ENCODE measurements around the gene NUPR1.
A peak's percentile ranks its signal among the peaks of the same experiment; 100 is the strongest.
"Not testable (repeated sequence)": the region's sequence is repeated elsewhere in the genome, so short reads cannot be mapped to it uniquely, and the experiment has no call there.

The NUPR1 gene

DNA sequence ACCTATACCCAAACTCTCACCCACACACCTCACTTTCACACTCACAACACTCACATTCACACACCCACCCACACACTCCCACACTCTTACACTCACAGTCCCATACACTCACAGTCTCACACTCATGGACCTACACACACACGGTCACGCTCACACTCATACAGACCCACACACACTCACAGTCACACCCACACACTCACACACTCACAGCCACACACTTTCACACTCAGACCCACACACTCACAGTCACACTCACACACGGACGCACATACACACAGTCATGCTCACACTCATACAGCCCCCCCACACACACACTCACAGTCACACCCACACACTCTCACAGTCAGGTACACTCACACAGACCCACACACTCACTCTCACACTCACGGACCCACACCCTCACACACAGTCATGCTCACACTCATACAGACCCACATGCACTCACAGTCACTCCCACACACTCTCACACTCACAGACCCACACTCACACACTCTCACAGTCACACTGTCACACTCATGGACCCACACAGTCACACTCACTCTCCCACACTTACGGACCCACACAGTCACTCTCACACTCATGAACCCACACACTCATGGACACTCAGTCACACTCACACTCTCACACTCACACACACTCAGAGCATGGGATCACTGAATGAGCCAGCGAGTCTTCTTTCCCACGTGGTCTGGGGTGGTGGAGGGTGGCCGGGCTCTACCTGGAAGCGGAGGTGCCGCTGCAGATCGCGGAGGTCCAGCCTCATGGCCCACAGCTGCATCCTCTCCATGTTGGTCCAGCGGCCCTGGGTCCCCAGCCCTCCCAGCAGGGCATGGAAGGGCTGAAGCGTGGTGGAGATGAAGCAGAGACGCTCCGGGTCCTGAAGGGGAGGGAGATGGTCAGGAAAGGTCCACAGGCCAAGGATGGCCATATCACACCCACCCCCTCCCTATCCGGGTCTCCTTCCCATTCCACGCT lies 37.2 kb downstream of the NUPR1 start:
- DNase-seq (ENCODE audit: insufficient read length, low spot score) (no peak), FAIRE-seq (peak; percentile 88)
- no peak for TF ChIP-seq SPI1 (IDR thresholded peaks at IDR 0.05; ENCODE audit: low read depth, low read length)
- peak; percentile 13; the same call in 1 of the 2 replicates for TF ChIP-seq POU2F2 (IDR thresholded peaks at IDR 0.05; ENCODE audit: low read depth, low read length)

DNA sequence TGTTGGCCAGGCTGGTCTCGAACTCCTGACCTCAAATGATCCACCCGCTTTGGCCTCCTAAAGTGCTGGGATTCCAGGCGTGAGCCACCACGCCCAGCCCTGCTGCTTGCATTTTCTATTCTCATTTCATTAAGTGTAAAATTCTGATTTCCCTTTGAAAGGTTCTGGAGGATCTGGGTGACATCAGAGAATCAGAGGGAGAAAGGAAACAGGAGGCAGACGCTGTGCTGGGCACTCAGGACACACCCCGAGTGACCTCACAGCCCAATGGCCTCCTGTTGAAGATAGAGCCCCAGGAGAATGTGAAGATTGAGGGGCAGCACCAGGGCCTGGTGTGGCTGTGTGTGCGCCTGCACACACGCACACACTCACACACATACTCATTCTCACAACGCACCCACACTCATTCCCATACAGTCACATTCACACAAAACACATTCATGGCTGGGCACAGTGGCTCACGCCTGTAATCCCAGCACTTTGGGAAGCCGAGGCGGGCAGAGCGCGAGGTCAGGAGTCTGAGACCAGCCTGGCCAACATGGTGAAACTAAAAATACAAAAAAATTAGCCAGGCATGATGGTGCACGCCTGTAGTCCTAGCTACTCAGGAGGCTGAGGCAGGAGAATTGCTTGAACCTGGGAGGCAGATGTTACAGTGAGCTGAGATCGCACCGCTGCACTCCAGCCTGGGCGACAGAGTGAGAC lies 38.1 kb downstream of the NUPR1 start:
- peak; percentile 80 for FAIRE-seq
- not testable (repeated sequence) for DNase-seq (ENCODE audit: insufficient read length, low spot score)

DNA sequence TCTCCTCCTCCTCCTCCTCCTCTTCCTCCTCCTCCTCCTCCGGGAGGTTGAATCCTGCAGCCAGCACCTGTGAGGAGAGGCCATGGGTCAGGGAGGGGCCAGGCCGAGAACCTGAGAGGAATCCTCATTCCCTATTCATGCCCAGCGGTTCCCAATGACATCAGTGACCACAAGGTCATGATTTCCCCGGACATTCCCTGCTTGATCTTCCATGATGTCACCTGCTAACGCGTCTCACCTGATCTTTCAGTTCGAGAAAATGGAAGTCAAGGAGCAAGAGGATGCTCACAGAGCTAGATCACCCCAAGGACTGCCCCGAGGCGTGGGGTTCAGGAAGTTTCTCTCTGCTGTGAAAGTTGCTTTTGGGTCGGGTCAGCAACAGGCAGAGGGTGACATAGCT lies 38.9 kb downstream of the NUPR1 start:
- TF ChIP-seq PAX5 (IDR thresholded peaks at IDR 0.05; ENCODE audit: insufficient read depth, low read length, severe bottlenecking) (no peak), POLR2AphosphoS5 (IDR thresholded peaks at IDR 0.05; ENCODE audit: low read depth, low read length) (no peak), SPI1 (IDR thresholded peaks at IDR 0.05; ENCODE audit: low read depth, low read length) (no peak), TAF1 (IDR thresholded peaks at IDR 0.05; ENCODE audit: low read depth, low read length) (no peak), POU2F2 (IDR thresholded peaks at IDR 0.05; ENCODE audit: low read depth, low read length) (no peak), POLR2A (IDR thresholded peaks at IDR 0.05; ENCODE audit: low read depth, low read length) (no peak)
- DNase-seq (ENCODE audit: insufficient read length, low spot score) (no peak), FAIRE-seq (peak; percentile 20)

DNA sequence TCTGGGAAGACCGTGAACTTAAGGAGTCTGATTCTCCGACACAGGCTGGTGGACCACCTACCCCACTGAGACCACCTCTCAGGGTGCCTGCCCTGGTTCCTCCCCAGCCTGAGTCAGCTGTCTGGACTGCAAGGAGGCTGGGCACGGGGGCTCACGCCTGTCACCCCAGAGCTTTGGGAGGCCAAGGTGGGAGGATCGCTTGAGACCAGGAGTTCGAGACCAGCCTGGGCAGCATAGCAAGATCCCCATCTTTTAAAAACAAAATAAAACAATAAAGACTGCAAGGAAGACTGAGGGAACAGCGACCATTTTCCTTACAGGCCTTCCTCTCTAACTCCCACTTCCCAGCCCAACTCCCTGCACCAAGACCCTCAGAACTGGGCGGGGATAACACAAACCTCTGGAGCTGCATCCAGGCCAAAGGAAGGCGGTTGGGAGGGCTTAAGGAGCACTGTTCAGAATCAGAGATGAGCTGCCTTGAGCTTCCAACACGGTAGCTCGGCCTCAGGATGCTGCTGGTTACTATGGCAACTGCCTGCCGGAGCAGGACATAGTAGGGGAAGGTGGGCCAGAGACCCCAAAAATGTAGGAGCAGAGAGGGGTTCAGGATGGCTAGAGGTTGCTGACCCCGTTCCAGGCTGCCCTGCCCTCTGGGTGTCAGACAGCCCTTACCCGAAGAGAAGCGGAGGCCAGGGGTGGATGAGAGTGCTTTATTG lies 40.0 kb downstream of the NUPR1 start:
- FAIRE-seq (no peak), DNase-seq (ENCODE audit: insufficient read length, low spot score) (no peak)
- TF ChIP-seq PAX5 (IDR thresholded peaks at IDR 0.05; ENCODE audit: insufficient read depth, low read length, severe bottlenecking) (no peak), TAF1 (IDR thresholded peaks at IDR 0.05; ENCODE audit: low read depth, low read length) (no peak)

DNA sequence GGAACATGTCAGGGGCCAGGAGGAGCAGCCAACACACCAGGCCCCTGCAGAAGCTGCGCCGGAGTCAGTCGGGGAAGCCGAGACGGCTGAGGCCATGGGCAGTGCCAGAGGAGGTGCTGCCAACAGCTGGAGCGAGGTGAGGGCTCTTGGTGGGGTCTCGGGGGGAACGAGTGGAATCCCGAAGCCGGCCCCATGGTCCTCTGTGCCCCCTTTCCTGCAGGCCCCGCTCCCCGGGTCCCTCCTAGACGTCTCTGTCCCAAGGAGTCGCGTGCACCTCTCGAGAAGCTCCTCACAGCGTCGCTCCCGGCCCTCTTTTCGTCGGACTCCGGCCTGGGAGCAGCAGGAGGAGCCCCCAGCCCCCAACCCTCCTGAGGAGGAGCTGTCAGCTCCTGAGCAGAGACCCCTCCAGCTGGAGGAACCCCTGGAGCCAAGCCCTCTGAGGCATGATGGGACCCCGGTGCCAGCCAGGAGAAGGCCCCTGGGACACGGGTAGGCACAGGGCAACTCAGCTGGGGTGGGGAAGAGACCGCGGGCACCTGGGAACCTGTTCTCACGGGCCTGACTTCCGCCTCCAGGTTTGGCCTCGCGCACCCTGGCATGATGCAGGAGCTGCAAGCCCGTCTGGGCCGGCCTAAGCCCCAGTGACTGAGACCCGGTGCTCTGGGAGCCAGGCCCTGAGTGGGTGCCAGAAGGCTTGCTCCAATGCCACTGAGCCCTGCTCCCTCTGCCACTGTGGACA lies 40.7 kb downstream of the NUPR1 start:
- TF ChIP-seq POLR2AphosphoS5 (IDR thresholded peaks at IDR 0.05; ENCODE audit: low read depth, low read length) (no peak), PAX5 (IDR thresholded peaks at IDR 0.05; ENCODE audit: insufficient read depth, low read length, severe bottlenecking) (no peak), POLR2A (IDR thresholded peaks at IDR 0.05; ENCODE audit: low read depth, low read length) (no peak), TAF1 (IDR thresholded peaks at IDR 0.05; ENCODE audit: low read depth, low read length) (no peak), POU2F2 (IDR thresholded peaks at IDR 0.05; ENCODE audit: low read depth, low read length) (no peak), SPI1 (IDR thresholded peaks at IDR 0.05; ENCODE audit: low read depth, low read length) (no peak)
- FAIRE-seq (no peak), DNase-seq (ENCODE audit: insufficient read length, low spot score) (no peak)

DNA sequence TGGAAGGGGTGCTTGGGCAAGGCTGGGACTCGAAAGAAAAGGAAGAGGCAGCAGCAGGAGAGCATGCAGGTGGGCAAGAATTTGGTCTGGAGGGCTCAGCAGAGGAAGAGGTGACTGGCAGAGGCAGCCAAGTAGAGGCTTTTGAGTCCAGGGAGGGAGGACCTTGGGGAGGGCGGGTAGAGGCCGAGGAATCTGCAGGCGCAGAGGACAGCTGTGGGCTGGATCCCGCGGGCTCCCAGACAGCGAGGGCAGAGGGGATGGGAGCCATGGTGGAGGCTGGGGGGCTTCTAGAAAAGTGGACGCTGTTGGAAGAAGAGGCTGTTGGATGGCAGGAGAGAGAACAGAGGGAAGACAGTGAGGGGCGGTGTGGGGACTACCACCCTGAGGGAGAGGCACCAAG lies 41.4 kb downstream of the NUPR1 start:
- no peak for TF ChIP-seq PAX5 (IDR thresholded peaks at IDR 0.05; ENCODE audit: insufficient read depth, low read length, severe bottlenecking)
- no peak for TF ChIP-seq SPI1 (IDR thresholded peaks at IDR 0.05; ENCODE audit: low read depth, low read length)
- no peak for TF ChIP-seq POLR2A (IDR thresholded peaks at IDR 0.05; ENCODE audit: low read depth, low read length)
- no peak for TF ChIP-seq POLR2AphosphoS5 (IDR thresholded peaks at IDR 0.05; ENCODE audit: low read depth, low read length)
- FAIRE-seq (no peak), DNase-seq (ENCODE audit: insufficient read length, low spot score) (no peak)

DNA sequence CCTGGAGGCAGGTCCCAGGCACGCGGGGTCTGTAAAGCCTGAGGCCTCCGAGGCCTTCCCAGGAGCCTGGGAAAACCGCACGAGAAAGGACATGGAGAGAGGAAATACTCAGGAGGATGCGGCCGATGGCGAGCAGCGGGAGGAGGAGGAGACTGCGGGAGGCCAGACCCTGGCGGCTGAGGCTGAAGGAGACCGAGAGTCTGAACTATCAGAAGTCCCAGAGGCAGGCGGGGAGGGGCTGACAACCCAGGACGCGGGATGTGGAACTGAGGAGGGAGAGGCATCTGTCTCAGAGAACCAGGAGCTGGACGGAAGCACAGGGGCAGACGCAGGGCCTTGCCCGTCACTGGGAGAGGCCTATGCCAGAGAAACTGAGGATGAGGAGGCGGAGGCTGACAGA lies 41.9 kb downstream of the NUPR1 start:
- DNase-seq (ENCODE audit: insufficient read length, low spot score): no peak
- TF ChIP-seq SPI1 (IDR thresholded peaks at IDR 0.05; ENCODE audit: low read depth, low read length) (no peak), PAX5 (IDR thresholded peaks at IDR 0.05; ENCODE audit: insufficient read depth, low read length, severe bottlenecking) (no peak), POLR2AphosphoS5 (IDR thresholded peaks at IDR 0.05; ENCODE audit: low read depth, low read length) (no peak), POLR2A (IDR thresholded peaks at IDR 0.05; ENCODE audit: low read depth, low read length) (no peak), TAF1 (IDR thresholded peaks at IDR 0.05; ENCODE audit: low read depth, low read length) (no peak), POU2F2 (IDR thresholded peaks at IDR 0.05; ENCODE audit: low read depth, low read length) (no peak)
- FAIRE-seq: no peak

DNA sequence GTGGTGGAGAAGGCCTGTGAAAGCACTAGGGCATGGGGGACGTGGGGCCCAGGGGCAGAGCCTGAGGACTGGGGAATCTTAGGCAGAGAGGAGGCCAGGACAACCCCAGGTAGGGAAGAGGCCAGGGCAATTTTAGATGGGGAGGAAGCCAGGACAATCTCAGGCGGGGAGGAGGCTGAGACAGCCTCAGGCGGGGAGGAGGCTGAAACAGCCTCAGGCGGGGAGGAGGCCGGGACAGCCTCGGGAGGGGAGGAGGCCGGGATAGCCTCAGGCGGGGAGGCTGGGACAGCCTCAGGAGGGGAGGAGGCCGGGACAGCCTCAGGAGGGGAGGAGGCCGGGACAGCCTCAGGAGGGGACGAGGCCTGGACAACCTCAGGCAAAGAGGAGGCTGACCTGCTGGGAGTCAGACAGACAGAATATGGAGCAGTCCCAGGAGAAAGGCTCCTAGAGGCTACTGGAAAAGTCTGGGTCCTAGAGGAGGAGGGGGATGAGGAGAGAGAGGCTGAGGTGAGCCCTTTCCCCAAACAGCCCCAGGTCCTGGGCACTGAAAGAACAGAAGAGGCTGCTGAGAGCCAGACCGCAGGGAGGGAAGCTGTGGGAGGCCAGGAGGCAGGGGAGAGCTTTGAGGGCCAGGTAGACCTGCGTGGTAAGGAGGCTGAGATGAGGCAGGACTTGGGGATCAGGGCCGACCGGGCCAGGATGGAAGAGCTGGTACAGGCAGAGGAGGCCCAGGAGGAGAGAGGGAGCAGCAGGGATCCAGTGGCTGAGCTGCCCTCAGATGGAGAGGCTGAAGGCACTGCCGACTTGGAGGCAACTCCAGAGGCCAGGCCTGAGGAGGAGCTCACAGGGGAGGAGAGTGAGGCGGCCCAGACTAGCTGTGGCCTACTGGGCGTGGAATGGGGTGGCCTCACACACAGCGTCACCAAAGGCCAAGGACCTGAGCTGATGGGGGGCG lies 42.7 kb downstream of the NUPR1 start:
- no peak for DNase-seq (ENCODE audit: insufficient read length, low spot score)
- no peak for TF ChIP-seq PAX5 (IDR thresholded peaks at IDR 0.05; ENCODE audit: insufficient read depth, low read length, severe bottlenecking)
- TF ChIP-seq SPI1 (IDR thresholded peaks at IDR 0.05; ENCODE audit: low read depth, low read length): no peak
- TF ChIP-seq POLR2AphosphoS5 (IDR thresholded peaks at IDR 0.05; ENCODE audit: low read depth, low read length): no peak
- TF ChIP-seq TAF1 (IDR thresholded peaks at IDR 0.05; ENCODE audit: low read depth, low read length): no peak
- TF ChIP-seq POU2F2 (IDR thresholded peaks at IDR 0.05; ENCODE audit: low read depth, low read length): no peak
- TF ChIP-seq POLR2A (IDR thresholded peaks at IDR 0.05; ENCODE audit: low read depth, low read length): no peak
- FAIRE-seq: no peak

All from GM12891 (cell line).